HS-5 (cell line): ENCODE results near the gene GNB2.
"Not testable (repeated sequence)": the region's sequence is repeated elsewhere in the genome, so short reads cannot be mapped to it uniquely, and the experiment has no call there.

Experiments
- DNase-seq: peaks from one replicate; pipeline ENCODE4 v3.0.0-alpha.2; 2012; ENCODE audit warnings: low read depth

Gene GNB2

DNA sequence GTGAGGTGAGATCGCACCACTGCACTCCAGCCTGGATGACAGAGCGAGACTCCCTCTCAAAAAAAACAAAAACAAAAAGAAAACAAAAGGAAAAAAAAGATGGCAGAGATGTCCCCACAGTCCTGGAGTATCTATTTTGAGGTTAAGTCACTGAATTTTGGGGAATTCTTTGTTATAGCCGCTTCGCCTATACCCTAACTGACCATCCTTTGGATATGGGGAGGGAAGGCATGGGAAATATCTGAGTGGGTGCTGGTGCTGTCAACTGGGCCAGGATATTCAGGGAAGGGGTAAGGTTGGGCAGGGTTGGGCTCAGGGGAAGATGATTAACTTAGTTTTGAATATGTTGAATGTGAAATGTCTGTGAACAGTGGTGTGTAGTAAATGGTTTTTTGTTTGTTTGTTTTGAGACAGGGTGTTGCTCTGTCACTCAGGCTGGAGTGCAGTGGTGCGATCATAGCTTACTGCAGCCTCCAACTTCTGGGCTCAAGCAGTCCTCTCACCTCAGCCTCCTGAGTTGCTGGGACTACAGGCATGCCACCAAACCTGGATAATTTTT is 8.3 kb upstream of the GNB2 start:
- DNase-seq = no peak

DNA sequence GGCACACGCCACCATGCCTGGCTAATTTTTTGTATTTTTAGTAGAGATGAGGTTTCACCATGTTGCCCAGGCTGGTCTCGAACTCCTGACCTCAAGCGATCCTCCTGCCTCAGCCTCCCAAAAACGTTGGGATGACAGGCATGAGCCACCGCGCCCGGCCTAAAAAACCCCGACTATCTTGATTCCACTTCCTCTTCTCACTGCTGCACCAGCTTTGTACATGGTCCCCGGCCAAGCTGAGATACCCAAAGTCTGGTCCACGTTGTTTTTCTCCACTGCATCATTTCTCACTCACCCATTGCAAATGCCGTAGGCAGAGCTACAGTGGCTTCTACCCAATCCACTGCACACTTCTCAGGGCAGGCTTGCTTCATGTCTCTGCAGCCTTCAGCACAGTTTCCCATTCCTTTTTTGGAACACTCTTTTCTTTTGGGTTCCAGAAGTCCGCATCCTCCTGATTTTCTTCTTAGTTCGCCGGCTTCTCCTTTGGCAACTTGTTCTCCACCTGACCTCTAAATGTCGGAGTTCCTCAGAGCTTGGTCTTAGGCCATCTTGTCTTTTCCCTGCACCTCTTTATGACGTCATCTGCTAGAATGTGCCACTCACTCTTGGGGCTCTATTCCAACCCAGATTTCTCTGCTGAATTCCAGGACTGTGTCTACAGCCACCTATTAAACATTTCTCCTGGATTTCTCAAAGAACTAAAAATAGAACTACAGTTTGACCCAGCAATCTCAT is 6.0 kb upstream of the GNB2 start:
- DNase-seq = no peak

DNA sequence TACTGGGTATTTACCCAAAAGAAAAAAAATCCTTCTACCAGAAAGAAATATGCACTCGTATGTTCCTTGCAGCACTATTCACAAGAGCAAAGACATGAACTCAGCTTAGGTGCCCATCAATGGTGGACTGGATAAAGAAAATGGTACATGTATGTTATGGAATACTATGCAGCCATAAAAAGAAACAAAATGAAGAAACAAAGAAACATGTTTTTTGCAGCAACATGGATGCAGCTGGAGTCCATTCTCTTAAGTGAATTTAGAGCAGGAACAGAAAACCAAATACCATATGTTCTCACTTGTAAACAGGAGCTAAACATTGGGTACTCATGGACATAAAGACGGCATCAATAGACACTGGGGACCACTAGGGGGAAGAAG is 5.5 kb upstream of the GNB2 start:
- DNase-seq = no peak

DNA sequence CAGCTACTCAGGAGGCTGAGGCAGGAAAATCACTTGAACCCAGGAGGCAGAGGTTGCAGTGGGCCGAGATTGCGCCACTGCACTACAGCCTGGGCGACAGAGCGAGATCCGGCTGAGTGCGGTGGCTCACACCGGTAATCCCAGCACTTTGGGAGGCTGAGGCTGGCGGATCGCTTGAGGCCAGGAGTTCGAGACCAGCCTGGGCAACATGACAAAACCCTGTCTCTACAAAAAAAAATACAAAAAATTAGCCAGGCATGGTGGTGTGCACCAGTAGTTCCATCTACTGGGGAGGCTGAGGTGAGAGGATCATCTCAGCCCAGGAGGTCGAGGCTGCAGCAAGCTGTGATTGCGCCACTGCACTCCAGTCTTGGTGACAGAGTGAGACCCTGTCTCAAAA is 4.4 kb upstream of the GNB2 start:
- DNase-seq = not testable (repeated sequence)

DNA sequence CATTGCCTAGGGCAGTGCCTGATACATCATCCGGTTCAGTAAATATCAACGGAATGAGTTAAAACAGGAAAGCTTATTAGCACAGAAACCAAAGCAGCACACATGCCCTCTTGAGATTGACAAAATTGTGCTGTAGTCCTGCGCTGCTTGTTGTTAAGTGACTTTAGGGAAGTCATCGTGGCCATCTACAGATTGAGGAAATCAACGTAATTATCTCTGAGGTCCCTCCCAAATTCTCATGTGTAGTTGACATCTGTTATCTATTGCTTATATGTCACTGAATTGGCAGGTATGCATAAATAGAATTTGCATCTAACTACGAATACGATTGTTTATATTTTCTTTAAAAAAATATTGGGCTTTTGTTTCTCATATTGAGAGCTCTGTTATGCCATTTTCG is 3.5 kb upstream of the GNB2 start:
- no peak for DNase-seq

- no peak for DNase-seq
Measured at GRCh38 chr7:100671353-100672327, 1.9 kb upstream of the GNB2 start.

- no peak for DNase-seq
Measured at GRCh38 chr7:100673942-100674410, 436 bp downstream of the GNB2 start.

GRCh38 chr7:100674411-100675104 is 1.0 kb downstream of the GNB2 start:
- DNase-seq = no peak

- no peak for DNase-seq
Measured at GRCh38 chr7:100675105-100675451, 1.5 kb downstream of the GNB2 start.

- DNase-seq = no peak
Measured at GRCh38 chr7:100675581-100676350, 2.2 kb downstream of the GNB2 start.

DNA sequence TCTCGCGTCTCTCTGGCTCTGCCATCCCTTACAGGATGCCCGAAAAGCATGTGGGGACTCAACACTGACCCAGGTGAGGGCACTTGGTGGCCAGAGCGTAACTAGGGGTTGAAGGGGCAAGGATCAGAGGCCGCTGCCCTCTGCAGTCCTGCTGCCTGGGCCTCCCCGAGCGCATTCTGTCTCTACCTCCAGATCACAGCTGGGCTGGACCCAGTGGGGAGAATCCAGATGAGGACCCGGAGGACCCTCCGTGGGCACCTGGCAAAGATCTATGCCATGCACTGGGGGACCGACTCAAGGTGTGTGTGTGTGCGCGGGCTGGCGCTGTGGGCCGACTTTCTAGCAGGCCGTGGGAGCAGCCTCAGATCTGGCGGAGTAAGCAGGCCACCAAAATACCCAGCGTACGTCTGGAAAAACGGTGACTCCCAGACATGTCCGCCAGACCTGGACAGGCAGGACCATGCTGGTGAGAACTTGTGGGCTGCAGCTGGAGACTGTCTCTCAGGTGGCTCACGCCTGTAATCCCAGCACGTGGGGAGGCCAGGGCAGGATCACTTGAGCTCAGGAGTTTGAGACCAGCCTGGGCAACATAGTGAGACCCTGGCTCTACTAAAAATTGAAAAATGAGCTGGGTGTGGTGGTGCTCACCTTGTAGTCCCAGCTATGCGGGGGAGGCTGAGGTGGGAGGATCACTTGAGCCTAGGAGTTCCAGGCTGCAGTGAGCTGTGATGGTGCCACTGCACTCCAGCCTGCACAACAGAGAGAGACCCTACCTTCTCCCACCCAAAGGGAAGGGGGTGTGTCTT is 3.2 kb downstream of the GNB2 start:
- DNase-seq = no peak

DNA sequence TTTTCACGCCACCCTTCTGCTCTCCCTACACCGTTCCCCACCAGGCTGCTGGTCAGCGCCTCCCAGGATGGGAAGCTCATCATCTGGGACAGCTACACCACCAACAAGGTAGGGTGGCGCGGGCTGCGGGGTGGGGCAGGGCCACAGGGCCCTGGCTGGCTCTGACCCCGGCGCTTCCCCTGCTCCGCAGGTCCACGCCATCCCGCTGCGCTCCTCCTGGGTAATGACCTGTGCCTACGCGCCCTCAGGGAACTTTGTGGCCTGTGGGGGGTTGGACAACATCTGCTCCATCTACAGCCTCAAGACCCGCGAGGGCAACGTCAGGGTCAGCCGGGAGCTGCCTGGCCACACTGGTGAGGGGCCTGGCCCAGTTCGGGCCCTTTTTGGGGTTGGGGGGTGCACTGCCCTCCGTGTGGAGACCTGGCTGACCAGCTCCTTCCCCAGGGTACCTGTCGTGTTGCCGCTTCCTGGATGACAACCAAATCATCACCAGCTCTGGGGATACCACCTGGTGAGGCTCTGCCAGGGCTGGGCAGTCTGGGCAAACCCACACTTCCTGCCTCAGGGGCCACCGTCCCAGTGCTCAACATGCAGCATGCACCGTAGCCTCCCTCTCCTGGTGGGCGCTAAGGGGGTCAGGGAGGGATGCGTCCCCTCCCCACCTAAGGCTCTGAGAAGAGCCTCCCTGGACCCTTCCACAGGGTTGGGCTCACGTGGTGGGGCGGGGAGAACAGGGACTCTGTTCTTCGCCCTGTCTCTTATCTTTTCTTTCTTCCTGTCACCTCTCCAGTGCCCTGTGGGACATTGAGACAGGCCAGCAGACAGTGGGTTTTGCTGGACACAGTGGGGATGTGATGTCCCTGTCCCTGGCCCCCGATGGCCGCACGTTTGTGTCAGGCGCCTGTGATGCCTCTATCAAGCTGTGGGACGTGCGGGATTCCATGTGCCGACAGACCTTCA is 4.0 kb downstream of the GNB2 start:
- DNase-seq = no peak

- no peak for DNase-seq
Measured at GRCh38 chr7:100678291-100678984, 4.9 kb downstream of the GNB2 start.

DNA sequence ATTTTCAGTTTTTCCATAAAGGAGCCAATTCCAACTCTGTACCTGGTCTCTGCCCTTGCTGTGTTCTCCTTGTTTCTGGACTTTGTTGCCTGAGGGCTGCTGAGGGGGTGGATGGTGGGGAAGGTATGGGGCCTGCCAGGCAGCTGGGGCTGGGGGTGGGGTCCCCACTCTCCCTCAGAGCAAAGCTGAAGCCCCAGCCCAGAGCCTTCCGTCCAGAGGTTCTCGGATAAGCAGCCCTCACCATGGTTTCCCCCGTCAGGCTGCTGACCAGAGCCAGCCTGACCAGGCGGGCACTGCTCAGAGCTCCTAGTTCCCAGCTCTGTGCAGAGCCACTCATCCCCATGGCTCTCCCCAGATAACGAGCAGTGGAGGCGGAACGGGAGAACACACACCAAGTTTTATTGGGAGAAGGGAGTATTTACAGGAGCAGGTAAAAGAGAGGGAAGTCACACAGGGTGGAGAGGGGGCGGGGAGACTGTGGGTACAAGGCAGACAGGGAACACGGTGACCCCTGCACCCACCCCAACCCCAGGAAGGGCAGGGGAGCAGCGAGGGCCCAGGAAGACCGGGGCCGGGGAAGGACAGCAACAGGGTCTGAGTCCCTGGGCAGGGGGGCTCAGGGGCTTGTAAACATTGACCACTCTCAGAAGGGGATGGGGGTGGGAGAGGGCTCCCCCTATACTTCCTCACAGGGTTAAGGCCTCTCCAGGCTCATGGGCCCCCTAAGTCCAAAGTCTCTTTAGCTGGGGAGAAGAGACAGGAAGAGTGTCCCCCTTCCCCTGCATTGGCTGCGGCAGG is 5.8 kb downstream of the GNB2 start:
- no peak for DNase-seq

DNA sequence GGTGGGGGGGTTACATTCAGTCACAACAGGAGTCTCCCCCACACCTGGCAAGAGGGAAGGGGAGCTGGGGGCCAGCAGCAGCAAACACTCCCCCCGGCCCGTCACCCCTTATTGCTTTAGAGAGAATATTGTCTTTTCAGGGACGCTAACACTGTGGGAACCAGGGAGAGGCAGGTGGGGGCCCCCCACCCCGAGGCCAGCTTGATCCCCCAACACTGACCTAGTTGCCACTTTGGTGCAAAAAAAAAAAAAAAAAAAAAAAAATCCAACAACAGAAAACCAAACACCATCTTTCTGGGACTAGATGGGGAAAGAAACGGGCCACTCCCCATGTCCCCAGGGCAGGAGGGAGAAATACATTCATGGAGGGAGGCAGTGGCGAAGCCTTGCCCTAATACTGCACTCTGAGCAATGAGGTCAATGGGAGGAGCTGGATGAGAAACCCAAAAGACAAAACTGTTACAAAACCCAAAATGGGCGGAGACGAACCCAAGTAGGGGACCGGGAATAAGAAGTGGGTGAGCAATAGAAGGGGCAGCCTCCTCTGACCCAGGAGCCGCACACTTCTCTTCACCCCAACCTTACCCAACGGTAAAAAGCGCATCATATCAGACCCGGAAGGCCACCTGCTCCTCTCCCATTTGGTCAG is 6.5 kb downstream of the GNB2 start:
- no peak for DNase-seq

DNA sequence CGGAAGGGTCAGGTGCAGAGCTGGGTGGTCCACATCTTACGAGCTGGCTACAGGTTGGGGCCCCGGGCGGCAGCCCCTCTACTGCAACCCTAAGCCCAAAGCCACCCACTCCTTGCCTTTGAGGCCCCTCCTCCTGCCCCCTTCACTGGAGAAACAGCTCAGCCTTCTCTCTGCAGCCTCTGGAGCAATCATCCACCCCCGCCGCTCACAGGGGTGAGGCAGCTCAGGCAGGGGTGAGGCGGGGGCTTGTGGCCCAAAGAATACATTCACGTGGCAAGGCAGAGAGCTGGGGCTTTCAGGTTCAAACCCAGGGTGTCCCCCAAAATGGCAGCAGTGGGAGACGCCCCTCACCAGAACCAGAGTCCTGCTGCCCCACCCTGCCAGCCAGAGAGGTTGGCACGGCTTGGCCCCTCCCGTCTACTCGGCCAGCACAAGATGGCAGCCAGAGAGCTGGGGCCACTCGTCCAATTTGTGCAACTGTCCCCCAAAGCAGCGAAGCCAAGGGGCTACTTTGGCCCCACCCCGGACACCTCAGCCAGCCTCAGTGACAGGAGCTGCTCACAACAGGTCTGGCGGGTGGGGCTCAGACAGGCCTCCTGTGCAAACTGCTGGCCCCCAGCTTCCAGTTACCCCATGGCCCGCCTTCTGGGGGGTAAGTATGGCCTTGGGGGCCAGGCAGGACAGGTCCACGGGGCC is 7.2 kb downstream of the GNB2 start:
- no peak for DNase-seq
